GM19328 (cell line): ENCODE measurements around the gene CHD5.

Experiments
- ATAC-seq: cut with Tn5 transposase; IDR thresholded peaks from one replicate; pipeline ENCODE4 v1.9.1; 2021; ENCODE audit warnings: mild to moderate bottlenecking, moderate library complexity; ENCODE audit not compliant: unreplicated experiment

CHD5 gene

DNA sequence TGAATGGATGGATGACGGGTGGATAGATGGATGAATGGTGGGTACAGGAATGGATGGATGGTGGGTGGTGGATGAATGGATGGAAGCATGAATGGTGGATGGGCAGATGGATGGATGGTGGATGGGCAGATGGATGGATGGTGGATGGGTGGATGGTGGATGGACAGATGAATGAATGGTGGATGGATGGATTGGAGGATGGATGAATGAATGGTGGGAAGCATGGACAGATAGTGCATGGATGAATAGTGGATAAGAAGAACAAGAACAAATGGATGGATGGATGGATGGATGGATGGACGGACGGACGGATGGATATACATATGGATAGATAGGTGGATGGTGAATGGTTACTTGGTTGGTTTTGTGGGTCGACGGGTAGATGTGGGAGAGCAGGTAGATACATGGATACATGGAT is 4.7 kb downstream of the CHD5 start:
- no peak for ATAC-seq

DNA sequence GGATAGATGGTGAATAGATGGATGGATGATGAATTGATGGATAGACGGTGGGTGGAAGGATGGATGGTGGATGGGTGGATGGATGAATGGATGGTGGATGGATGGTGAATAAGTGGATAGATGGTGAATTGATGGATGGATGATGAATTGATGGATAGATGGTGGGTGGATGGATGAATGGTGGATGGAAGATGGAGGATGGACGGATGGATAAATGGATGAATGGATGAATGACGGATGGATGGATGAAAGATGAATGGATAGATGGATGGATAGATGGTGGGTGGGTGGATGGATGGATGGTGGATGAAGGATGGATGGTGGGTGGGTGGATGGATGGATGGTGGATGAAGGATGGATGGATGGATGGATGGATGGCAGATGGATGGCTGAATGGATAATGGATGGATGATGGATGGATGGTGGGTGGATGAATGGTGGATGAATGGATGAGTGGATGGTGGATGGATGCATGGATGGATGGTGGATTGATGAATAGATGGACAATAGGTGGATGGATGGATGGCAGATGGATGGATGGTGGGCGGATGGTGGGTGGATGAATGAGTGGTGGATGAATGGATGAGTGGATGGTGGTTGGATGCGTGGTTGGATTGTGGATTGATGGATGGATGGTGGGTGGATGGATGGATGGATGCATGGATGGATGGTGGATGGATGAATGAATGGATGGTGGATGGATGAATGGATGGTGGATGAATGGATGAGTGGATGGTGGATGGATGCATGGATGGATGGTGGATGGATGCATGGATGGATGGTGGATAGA is 5.3 kb downstream of the CHD5 start:
- ATAC-seq: no peak

- ATAC-seq: no peak
Observed at GRCh38 chr1:6172549-6172948, 7.6 kb downstream of the CHD5 start.

- ATAC-seq: no peak
Observed at GRCh38 chr1:6171548-6172124, 8.5 kb downstream of the CHD5 start.

GRCh38 chr1:6170742-6171201 is 9.3 kb downstream of the CHD5 start:
- no peak for ATAC-seq

- ATAC-seq: no peak
Observed at GRCh38 chr1:6170116-6170741, 9.9 kb downstream of the CHD5 start.

DNA sequence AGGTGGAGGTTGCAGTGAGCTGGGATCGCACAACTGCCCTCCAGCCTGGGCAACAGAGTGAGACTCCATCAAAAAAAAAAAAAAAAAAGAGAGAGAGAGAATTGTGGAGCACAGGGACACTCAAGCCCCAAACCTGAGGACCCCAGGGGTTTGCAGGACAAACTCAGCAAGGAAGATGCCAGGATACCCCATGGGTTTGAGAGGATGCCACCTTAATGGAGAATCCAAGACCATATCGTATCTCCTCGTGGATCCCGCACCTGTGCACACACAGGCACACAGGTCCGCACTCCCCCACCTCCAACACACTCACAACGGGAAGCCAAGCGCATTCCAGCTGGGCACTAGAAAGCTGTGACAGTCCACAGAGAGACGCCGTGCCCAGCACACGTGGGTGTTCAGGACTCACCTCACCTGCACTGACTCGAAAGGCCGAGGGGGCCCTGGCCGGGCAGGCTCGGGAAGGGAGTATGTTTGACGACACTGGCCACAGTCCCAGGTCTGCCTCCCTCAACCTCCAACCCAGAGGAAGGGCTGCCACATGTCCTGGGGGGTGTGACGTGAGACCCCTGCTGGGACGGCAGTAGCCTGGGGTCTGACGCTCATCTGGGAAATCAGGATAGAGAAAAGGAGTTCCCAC is 11.1 kb downstream of the CHD5 start:
- ATAC-seq: no peak

GRCh38 chr1:6167391-6168303 is 12.5 kb downstream of the CHD5 start:
- ATAC-seq: no peak

GRCh38 chr1:6166655-6167390 is 13.3 kb downstream of the CHD5 start:
- ATAC-seq: no peak

GRCh38 chr1:6166221-6166620 is 13.9 kb downstream of the CHD5 start:
- no peak for ATAC-seq

DNA sequence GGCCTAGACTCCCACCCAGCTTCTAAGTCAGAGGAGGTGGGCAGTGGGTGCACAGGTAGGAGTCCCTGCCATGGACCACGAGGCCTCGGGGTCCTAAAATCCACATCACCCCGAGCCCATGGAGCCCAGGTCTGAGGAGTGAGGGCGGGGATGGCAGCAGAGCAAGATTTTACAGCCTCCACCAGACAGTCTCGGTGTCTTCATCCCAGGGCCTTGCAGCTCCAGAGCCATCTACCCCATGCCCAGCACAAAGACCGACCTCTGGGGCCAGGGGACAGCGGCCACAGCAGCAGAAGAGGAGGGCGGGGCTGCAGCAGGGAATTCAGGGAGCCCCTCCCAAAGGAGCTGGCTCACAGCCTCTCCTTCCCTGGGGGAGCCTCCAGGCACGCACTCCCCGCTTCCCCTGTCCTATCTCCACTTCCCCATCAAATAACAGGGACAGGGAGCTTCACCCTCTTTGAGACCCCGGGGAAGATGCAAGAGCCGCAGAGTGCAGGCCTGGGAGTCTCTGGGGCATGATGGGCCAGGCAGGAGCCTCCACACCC is 14.6 kb downstream of the CHD5 start:
- no peak for ATAC-seq

DNA sequence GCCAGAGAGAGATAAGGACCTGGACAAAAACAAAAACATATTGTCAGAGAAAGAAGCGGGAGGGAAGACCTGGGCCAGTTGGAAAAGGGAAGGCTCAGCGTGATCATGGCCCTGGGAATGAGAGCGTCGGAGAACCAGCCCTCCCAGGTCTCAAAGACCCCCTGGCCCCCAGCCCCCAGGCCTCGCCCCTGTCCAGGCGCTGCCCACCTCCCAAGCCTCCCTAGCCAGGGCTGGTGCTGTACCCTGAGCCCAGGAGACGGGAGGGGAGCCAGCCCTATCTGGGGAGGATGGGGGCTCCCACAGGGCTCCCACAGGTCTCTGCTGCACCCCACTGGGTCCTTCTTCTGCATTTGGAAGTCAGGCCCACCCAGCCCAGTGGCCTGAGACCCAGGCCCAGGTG is 15.1 kb downstream of the CHD5 start:
- ATAC-seq: no peak

DNA sequence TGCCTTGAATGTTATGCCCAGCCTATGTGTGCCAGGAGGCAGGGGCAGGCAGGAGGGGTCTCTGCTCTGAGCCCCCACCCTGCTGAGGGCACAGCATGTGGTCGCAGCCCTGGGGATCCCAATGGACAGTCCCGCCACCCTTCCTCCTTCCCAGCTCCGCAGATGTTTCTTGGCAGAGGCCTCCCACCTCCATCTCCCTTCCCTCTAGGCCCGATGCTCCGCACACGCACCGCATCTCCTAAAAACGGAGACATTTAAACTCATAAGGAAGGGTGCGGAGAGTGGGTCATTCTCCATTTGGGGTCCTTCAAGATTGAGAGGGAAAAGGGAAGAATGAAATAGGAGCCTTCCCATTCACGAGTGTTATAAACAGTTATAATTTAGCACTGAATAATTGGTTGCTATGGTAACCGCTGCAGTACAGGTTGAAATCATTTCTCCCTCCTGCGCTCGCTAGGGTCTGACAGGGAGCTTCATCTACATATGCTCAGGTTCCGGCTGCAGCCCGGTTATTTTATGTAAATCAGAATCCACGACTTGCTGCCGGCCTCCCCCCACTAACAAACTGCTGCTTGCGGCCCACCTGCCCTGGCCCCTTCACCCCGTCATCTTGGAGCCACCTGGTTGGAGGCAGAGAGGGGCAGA is 16.0 kb downstream of the CHD5 start:
- no peak for ATAC-seq

DNA sequence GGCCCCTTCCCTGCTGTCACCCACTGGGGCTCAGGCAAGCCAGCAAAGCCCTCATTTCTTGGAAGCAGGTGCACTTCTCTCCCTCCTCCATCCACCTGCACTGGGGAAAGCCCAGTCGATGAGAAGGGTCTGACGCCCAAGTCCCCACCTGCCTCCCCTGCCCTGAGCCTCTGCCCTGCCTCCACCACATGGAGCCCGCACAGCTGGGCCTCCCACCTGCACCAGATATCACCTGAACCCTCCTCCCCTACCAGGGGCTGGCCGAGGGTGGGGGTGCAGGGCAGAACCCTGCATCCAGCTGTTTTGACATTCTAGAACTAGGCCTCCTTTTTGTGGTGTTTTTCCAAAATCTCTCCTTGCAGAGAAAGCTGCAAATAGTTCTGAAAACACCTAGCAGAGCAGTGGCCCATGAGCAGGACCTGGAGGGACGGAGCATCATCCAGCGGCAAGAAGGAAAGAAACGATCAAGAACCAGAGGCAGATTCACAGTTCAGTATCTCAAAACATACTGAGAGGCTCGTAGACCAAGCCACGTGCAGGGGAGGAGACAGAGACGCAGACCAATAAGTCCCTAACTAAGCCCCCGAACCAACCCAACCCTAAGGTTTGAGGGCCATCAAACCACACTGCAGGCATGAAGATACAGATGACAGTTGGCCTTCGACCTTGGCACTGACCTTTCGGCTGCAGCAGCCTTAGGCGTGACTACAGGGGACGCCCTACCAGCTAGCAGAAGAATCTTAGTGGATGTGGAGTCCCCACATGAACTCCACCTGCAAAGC is 16.7 kb downstream of the CHD5 start:
- ATAC-seq: no peak

- ATAC-seq: no peak
Observed at GRCh38 chr1:6162773-6163172, 17.3 kb downstream of the CHD5 start.

- ATAC-seq: no peak
Observed at GRCh38 chr1:6162341-6162740, 17.8 kb downstream of the CHD5 start.

DNA sequence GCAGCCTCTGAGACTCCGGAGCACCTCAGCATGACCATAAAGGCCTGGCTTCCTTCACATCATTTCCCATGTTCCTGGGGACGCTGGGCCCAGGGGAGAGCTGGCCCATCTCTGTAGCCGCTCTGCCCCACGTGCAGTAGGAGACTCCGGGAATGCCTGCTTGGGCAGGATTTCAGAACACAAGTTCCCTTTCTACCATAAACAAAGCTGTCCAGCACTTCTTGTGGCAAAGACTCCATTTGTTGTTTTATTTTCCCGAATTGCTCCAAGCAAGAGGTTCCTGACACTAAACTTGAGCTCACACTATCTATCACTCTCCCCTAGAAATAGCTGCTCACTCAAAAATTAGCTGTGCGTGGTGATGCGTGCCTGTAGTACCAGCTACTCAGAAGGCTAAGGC is 21.9 kb downstream of the CHD5 start:
- no peak for ATAC-seq

- no peak for ATAC-seq
Observed at GRCh38 chr1:6157528-6158174, 22.5 kb downstream of the CHD5 start.
